ENCODE measurements around the gene PSMA5.
"Not testable (repeated sequence)": the region's sequence is repeated elsewhere in the genome, so short reads cannot be mapped to it uniquely, and the experiment has no call there.

PSMA5 gene

GRCh38 chr1:109427171-109427467 lies 871 bp upstream of the PSMA5 start:
- DNase-seq, result no peak

GRCh38 chr1:109425391-109426280 lies 612 bp downstream of the PSMA5 start:
- DNase-seq, result peak; percentile 69

GRCh38 chr1:109423498-109423897 lies 2.8 kb downstream of the PSMA5 start:
- no peak for DNase-seq

GRCh38 chr1:109412551-109412950 lies 13.7 kb downstream of the PSMA5 start:
- no peak for DNase-seq

- DNase-seq, result no peak
Observed at GRCh38 chr1:109404838-109405237, 21.4 kb downstream of the PSMA5 start.

GRCh38 chr1:109402025-109402424 lies 24.2 kb downstream of the PSMA5 start:
- no peak for DNase-seq

GRCh38 chr1:109400035-109400655 lies 26.1 kb downstream of the PSMA5 start:
- no peak for DNase-seq

GRCh38 chr1:109399326-109399957 lies 26.8 kb downstream of the PSMA5 start:
- DNase-seq, result no peak

- DNase-seq, result no peak
Observed at GRCh38 chr1:109398343-109399225, 27.7 kb downstream of the PSMA5 start.

- DNase-seq, result peak; percentile 49
Observed at GRCh38 chr1:109397581-109398342, 28.5 kb downstream of the PSMA5 start, which contains the start of gene SORT1. Gene SORT1 (minus strand): TSS chr1:109397918. CDS start chr1:109397892, 26 bp downstream.

- no peak for DNase-seq
Observed at GRCh38 chr1:109396871-109397580, 29.2 kb downstream of the PSMA5 start.

- DNase-seq, result no peak
Observed at GRCh38 chr1:109396513-109396839, 29.8 kb downstream of the PSMA5 start.

- no peak for DNase-seq
Observed at GRCh38 chr1:109395602-109396512, 30.4 kb downstream of the PSMA5 start.

- not testable (repeated sequence) for DNase-seq
Observed at GRCh38 chr1:109395282-109395599, 31.0 kb downstream of the PSMA5 start.

- no peak for DNase-seq
Observed at GRCh38 chr1:109394591-109395281, 31.5 kb downstream of the PSMA5 start.

- DNase-seq, result no peak
Observed at GRCh38 chr1:109393617-109394233, 32.5 kb downstream of the PSMA5 start.

- no peak for DNase-seq
Observed at GRCh38 chr1:109392788-109393616, 33.2 kb downstream of the PSMA5 start.

- no peak for DNase-seq
Observed at GRCh38 chr1:109392037-109392787, 34.0 kb downstream of the PSMA5 start.

Measured in stimulated activated naive CD4-positive, alpha-beta T cell treated with Interleukin-2 at 50 U/mL for 16 hours (primary cell).